SK-MEL-5 (cell line): ENCODE data around the gene HTATSF1. TPM values are rescaled to one million over a fixed set of nuclear protein-coding genes. Genes with fewer than 3 reads are reported as not detected.

ENCODE experiments used
- DNase-seq: peaks from one replicate; pipeline ENCODE4 v3.0.0-alpha.2; 2016; ENCODE audit warnings: low read depth, low spot score
- in situ Hi-C: cut with HindIII; loops from 2 replicates; pipeline ENCODE4 v1.10.0; 2016; ENCODE audit warnings: low sequenced_read_pairs, high pct_unique_total_duplicates, low pct_unique_long_range_greater_than_20kb
- polyA plus RNA-seq, 2 experiments: library from polyadenylated mRNA; depleted of rRNA; stranded (reverse); fragments of >200 nt; gene quantifications; 2 replicates each; pipeline ENCODE4 v1.2.3, GENCODE V29; 2015
- total RNA-seq: library from RNA; depleted of rRNA; stranded (reverse); fragments of >200 nt; shearing (Covaris generic); gene quantifications from 2 replicates; pipeline ENCODE4 v1.2.3, GENCODE V29; 2014; rRNA removed

Gene HTATSF1
- total RNA-seq = 46.7 and 47.8 TPM in 2 replicates
- 44.9 and 45.4 TPM in 2 replicates for polyA plus RNA-seq (2015; cell fraction: cytosol; rRNA removed)
- 8.3 and 12.0 TPM in 2 replicates for polyA plus RNA-seq (2015; cell fraction: nucleus; rRNA removed)

- in situ Hi-C loops = no loop called here
- peak; percentile 27 for DNase-seq
These were observed at the start of gene HTATSF1 for GRCh38 chrX:136497556-136498052. Gene HTATSF1, plus strand, starts transcription at chrX:136497592. Its CDS starts 93 bp downstream, at chrX:136497685.

GRCh38 chrX:136447968-136448367 lies 49.4 kb upstream of the HTATSF1 start:
- DNase-seq = no peak
- in situ Hi-C loops = no loop called here

- no peak for DNase-seq
- in situ Hi-C loops = no loop called here
These were observed 47.2 kb upstream of the HTATSF1 start for GRCh38 chrX:136450050-136450830.

GRCh38 chrX:136452614-136453013 lies 44.8 kb upstream of the HTATSF1 start:
- no peak for DNase-seq
- in situ Hi-C loops = no loop called here

GRCh38 chrX:136453114-136453513 lies 44.3 kb upstream of the HTATSF1 start:
- in situ Hi-C loops = no loop called here
- no peak for DNase-seq

GRCh38 chrX:136453771-136454170 lies 43.6 kb upstream of the HTATSF1 start:
- in situ Hi-C loops = no loop called here
- no peak for DNase-seq

GRCh38 chrX:136456133-136456532 lies 41.3 kb upstream of the HTATSF1 start:
- in situ Hi-C loops = no loop called here
- DNase-seq = no peak

- DNase-seq = no peak
- in situ Hi-C loops = no loop called here
These were observed 40.0 kb upstream of the HTATSF1 start for GRCh38 chrX:136457303-136457917.

- in situ Hi-C loops = no loop called here
- DNase-seq = no peak
These were observed 32.8 kb upstream of the HTATSF1 start for GRCh38 chrX:136464589-136464988.

- in situ Hi-C loops = no loop called here
- no peak for DNase-seq
These were observed 30.1 kb upstream of the HTATSF1 start for GRCh38 chrX:136467303-136467702.

- DNase-seq = no peak
- in situ Hi-C loops = no loop called here
These were observed 28.8 kb upstream of the HTATSF1 start for GRCh38 chrX:136468391-136469103.

- no peak for DNase-seq
- in situ Hi-C loops = no loop called here
These were observed 23.7 kb upstream of the HTATSF1 start for GRCh38 chrX:136473663-136474062.

GRCh38 chrX:136475236-136475635 lies 22.2 kb upstream of the HTATSF1 start:
- no peak for DNase-seq
- in situ Hi-C loops = no loop called here

- no peak for DNase-seq
- in situ Hi-C loops = no loop called here
These were observed 20.9 kb upstream of the HTATSF1 start for GRCh38 chrX:136476501-136476900.

GRCh38 chrX:136477026-136477425 lies 20.4 kb upstream of the HTATSF1 start:
- in situ Hi-C loops = no loop called here
- DNase-seq = no peak

GRCh38 chrX:136480383-136480782 lies 17.0 kb upstream of the HTATSF1 start:
- in situ Hi-C loops = no loop called here
- DNase-seq = no peak

- no peak for DNase-seq
- in situ Hi-C loops = no loop called here
These were observed 9.7 kb upstream of the HTATSF1 start, which contains the start of gene BRS3 for GRCh38 chrX:136487647-136488046. Gene BRS3, plus strand, starts transcription at chrX:136487947. Its CDS starts 168 bp downstream, at chrX:136488115.

GRCh38 chrX:136488706-136489105 lies 8.7 kb upstream of the HTATSF1 start:
- DNase-seq = no peak
- in situ Hi-C loops = no loop called here
